ENCODE measurements around the gene CCNF. TPM values are rescaled to one million over a fixed set of nuclear protein-coding genes. Genes with fewer than 3 reads are reported as not detected.

Gene CCNF
- total RNA-seq, 1 experiment from 2014 or later, result 76.1 TPM

- DNase-seq (ENCODE audit: low spot score), result no peak
- peaks cover 17% of the 10 kb centered on the region for H3K4me1 ChIP-seq (ENCODE audit: insufficient read depth, low read length, poor library complexity, severe bottlenecking)
- BruUV-seq (replicated peaks), result no TSS peak
- H3K27ac ChIP-seq (ENCODE audit: low read depth, low read length, poor library complexity, severe bottlenecking), result no peak overlapping the region
- intact Hi-C loops (cut with micrococcal nuclease; ENCODE audit: unreplicated experiment), result loop anchor here (5.0 kb wide), 1 partner anchor 83 kb away; the partner anchor contains the start of gene ABCA3
- no peaks in the 10 kb centered on the region for H3K9me3 ChIP-seq (ENCODE audit: low read depth, low read length, poor library complexity, severe bottlenecking)
- ChIA-PET CTCF (no interaction called here), POLR2A (ENCODE audit: low non-redundant PET) (no interaction called here)
- no peak for TF ChIP-seq EZH2 (IDR thresholded peaks at IDR 0.05; ENCODE audit: borderline replicate concordance, low read depth, low read length, poor library complexity, severe bottlenecking)
- TF ChIP-seq, protein P1, sequence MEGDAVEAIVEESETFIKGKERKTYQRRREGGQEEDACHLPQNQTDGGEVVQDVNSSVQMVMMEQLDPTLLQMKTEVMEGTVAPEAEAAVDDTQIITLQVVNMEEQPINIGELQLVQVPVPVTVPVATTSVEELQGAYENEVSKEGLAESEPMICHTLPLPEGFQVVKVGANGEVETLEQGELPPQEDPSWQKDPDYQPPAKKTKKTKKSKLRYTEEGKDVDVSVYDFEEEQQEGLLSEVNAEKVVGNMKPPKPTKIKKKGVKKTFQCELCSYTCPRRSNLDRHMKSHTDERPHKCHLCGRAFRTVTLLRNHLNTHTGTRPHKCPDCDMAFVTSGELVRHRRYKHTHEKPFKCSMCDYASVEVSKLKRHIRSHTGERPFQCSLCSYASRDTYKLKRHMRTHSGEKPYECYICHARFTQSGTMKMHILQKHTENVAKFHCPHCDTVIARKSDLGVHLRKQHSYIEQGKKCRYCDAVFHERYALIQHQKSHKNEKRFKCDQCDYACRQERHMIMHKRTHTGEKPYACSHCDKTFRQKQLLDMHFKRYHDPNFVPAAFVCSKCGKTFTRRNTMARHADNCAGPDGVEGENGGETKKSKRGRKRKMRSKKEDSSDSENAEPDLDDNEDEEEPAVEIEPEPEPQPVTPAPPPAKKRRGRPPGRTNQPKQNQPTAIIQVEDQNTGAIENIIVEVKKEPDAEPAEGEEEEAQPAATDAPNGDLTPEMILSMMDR (conservative IDR thresholded peaks at IDR 0.05; ENCODE audit: low read depth, low read length), result no peak
- no peak overlapping the region for H3K4me3 ChIP-seq (ENCODE audit: low read depth, low read length, poor library complexity, severe bottlenecking)
- H3K36me3 ChIP-seq (ENCODE audit: insufficient read depth, low read length, poor library complexity, severe bottlenecking), result no peaks in the 10 kb centered on the region
- H3K27me3 ChIP-seq (replicated peaks; ENCODE audit: insufficient read depth, low read depth, low read length, poor library complexity), result no peaks in the 10 kb centered on the region
Measured at GRCh38 chr16:2425008-2425518, 4.2 kb upstream of the CCNF start.

DNA sequence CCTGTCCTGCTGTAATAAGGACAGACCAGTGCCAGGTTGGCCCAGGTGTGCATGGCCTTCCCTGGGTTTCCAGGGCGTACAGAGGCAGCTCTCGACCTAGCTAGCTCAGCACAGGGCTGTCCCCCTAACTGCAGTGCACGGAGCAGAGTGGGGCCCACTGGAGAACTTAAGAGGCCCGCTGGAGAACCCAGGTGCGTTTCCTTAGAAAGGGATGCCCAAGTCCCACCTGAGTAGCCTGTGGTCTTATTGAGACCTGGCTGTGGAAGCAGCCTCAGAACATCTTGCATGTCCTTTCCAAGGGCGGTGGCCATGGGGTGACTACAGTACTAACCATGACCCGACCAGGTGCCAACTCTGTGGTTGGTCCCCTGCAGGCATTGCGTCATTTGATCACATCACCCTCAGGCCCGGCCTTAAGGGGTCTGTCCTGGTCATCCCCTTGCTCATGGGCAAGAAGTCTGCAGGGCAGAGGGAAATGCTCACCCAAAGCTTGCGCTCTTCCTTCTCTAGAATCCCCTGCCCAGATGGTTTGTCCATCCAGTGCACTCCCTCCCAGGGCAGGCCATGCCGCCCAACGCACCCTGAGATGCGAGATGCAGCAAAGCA lies 3.3 kb upstream of the CCNF start:
- no TSS peak for BruUV-seq (replicated peaks)
- ChIA-PET CTCF (no interaction called here), POLR2A (ENCODE audit: low non-redundant PET) (interaction anchor here (0.5 kb wide), 1 partner anchor 12 kb away, joined by 7 read pairs; no protein-coding TSS in a partner anchor)
- no peaks in the 10 kb centered on the region for H3K27me3 ChIP-seq (replicated peaks; ENCODE audit: insufficient read depth, low read depth, low read length, poor library complexity)
- intact Hi-C loops (cut with micrococcal nuclease; ENCODE audit: unreplicated experiment), result loop anchor here (5.0 kb wide), 1 partner anchor 84 kb away; the partner anchor contains the start of gene ABCA3
- peaks cover 7% of the 10 kb centered on the region for H3K36me3 ChIP-seq (ENCODE audit: insufficient read depth, low read length, poor library complexity, severe bottlenecking)
- H3K27ac ChIP-seq (ENCODE audit: low read depth, low read length, poor library complexity, severe bottlenecking), result no peak overlapping the region
- peaks cover 22% of the 10 kb centered on the region for H3K4me1 ChIP-seq (ENCODE audit: insufficient read depth, low read length, poor library complexity, severe bottlenecking)
- H3K9me3 ChIP-seq (ENCODE audit: low read depth, low read length, poor library complexity, severe bottlenecking), result no peaks in the 10 kb centered on the region
- TF ChIP-seq, protein P1 (conservative IDR thresholded peaks at IDR 0.05; ENCODE audit: low read depth, low read length), result no peak
- TF ChIP-seq EZH2 (IDR thresholded peaks at IDR 0.05; ENCODE audit: borderline replicate concordance, low read depth, low read length, poor library complexity, severe bottlenecking), result no peak
- no peak for DNase-seq (ENCODE audit: low spot score)
- H3K4me3 ChIP-seq (ENCODE audit: low read depth, low read length, poor library complexity, severe bottlenecking), result no peak overlapping the region

DNA sequence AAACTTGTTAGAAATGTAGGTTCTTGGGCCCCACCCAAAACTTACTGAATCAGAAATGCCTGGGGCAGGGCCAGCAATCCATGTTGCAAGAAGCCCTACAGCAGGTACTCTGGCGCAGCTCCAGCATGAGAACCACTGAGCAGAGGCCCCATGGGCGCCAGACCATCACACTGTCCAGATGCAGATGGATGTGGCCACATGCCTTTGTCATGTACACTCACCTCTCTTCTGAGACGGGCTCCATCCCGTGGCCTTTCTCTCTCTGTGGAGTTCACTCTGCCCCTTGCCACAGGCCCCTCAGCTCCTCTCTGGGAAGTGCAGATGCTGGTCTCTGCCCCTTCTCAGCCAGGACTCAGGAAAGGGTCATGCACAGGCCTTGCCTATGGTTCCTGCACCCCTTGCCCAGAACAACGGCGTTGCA lies 2.3 kb upstream of the CCNF start:
- ChIA-PET CTCF (no interaction called here), POLR2A (ENCODE audit: low non-redundant PET) (no interaction called here)
- Histone ChIP-seq H3K9me3 (ENCODE audit: low read depth, low read length, poor library complexity, severe bottlenecking) (no peaks in the 10 kb centered on the region), H3K27me3 (replicated peaks; ENCODE audit: insufficient read depth, low read depth, low read length, poor library complexity) (no peaks in the 10 kb centered on the region), H3K4me3 (ENCODE audit: low read depth, low read length, poor library complexity, severe bottlenecking) (no peak overlapping the region), H3K4me1 (ENCODE audit: insufficient read depth, low read length, poor library complexity, severe bottlenecking) (peaks cover 27% of the 10 kb centered on the region), H3K36me3 (ENCODE audit: insufficient read depth, low read length, poor library complexity, severe bottlenecking) (peaks cover 17% of the 10 kb centered on the region), H3K27ac (ENCODE audit: low read depth, low read length, poor library complexity, severe bottlenecking) (no peak overlapping the region)
- DNase-seq (ENCODE audit: low spot score), result no peak
- intact Hi-C loops (cut with micrococcal nuclease; ENCODE audit: unreplicated experiment), result loop anchor here (5.0 kb wide), 1 partner anchor 85 kb away; the partner anchor contains the start of gene ABCA3
- no TSS peak for BruUV-seq (replicated peaks)
- TF ChIP-seq EZH2 (IDR thresholded peaks at IDR 0.05; ENCODE audit: borderline replicate concordance, low read depth, low read length, poor library complexity, severe bottlenecking), result no peak
- TF ChIP-seq, protein P1 (conservative IDR thresholded peaks at IDR 0.05; ENCODE audit: low read depth, low read length), result no peak

All from A673 (cell line).